ENCODE measurements around the gene KLKB1.
"Not testable (repeated sequence)": the region's sequence is repeated elsewhere in the genome, so short reads cannot be mapped to it uniquely, and the experiment has no call there.

Gene KLKB1

GRCh38 chr4:186265683-186266652, 38.7 kb downstream of the KLKB1 start, which contains the start of gene F11:
F11 (plus strand) TSS chr4:186266189; CDS start chr4:186267137, 948 bp downstream.
- no peak for DNase-seq

- DNase-seq, result no peak
These were observed 39.6 kb downstream of the KLKB1 start for GRCh38 chr4:186266729-186267456.

- no peak for DNase-seq
These were observed 43.9 kb downstream of the KLKB1 start for GRCh38 chr4:186271081-186271678.

GRCh38 chr4:186272699-186273391, 45.5 kb downstream of the KLKB1 start:
- no peak for DNase-seq

DNA sequence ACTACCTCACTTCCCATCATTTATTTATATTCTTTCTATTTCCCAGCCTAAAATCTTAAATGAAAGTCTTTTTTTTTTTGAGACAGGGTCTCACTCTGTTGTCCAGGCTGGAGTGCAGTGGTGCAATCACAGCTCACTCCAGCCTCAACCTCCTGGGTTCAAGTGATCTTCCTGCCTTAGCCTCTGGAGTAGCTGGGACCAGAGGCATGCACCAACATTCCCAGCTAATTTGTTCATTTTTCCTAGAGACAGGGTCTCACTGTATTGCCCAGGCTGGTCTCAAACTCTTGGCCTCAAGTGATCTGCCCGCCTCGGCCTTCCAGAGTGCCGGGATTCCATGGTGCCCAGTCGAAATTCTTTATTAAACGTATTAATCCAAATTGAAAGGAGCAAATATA, 46.1 kb downstream of the KLKB1 start:
- DNase-seq, result not testable (repeated sequence)

GRCh38 chr4:186283311-186283710, 56.0 kb downstream of the KLKB1 start:
- DNase-seq, result no peak

- DNase-seq, result no peak
These were observed 57.8 kb downstream of the KLKB1 start for GRCh38 chr4:186285147-186285546.

- no peak for DNase-seq
These were observed 59.3 kb downstream of the KLKB1 start for GRCh38 chr4:186286581-186286980.

GRCh38 chr4:186291256-186291890, 64.1 kb downstream of the KLKB1 start:
- no peak for DNase-seq

DNA sequence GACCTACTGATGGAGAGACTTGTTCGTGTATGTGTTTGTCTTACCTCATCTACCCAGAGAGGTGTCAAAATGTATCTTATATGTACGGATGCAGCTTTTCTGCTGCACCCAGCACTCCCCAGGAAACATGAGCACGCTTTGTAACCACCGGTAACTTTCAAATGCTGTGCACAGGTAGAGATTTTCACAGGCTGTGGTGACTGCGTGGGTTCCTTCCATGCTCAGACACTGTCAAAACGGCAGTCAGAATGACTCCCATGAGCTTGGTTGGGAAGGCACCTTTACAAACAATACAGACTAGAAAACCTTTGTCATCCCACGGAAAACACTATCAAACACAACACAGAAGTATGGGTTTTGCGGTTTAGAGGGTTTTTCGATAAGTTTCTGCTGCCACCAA, 66.9 kb downstream of the KLKB1 start:
- no peak for DNase-seq

DNA sequence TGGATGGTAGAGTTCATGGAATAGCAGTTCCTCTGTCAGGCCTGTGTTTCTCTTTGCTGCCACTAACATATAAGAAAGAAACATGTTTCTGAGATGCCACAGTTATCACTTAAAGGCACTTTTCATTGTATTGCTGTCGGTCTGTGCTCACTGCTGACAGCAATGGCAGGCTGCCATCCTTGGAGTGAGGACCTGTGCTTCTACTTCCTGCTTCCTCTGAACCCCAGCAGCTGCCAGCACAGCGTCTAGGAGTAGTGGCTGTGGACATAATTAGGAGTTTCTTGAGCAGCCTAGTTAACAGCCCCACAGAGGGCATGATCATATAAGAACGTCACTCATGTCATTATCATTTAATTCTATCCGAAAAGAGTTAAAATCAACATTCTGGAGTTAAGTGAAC, 69.2 kb downstream of the KLKB1 start:
- DNase-seq, result no peak

DNA sequence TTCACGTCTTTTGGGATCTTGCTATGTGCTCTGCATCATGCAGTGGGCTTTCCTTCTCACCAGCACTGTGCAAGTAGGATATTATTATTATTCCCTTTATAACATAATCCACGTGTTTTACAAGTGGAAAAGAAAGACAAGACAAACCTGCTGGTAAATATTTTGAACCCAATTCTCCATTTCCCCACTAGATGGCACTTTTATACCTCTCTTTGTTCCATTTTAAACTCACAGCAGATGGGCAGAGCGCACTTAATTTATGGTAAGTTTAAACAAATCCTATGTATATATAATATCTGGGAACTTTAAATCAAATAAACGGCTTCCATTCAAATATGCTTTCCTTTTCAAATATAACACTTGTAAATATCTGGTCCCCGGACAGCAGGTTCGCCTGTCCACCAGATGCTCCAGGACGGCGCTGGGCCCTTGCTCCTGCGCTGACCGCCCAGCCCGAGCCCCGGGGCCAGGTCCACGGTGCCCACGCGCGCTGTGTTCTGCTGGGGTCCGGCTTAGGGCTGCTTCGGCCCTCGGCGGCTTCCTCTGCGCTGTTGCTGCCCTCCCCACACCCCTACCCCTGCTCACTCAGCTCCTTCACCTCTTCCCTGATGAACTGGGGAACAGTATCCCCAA, 69.8 kb downstream of the KLKB1 start:
- peak; percentile 64 for DNase-seq

- no peak for DNase-seq
These were observed 70.8 kb downstream of the KLKB1 start for GRCh38 chr4:186298031-186298647.

DNA sequence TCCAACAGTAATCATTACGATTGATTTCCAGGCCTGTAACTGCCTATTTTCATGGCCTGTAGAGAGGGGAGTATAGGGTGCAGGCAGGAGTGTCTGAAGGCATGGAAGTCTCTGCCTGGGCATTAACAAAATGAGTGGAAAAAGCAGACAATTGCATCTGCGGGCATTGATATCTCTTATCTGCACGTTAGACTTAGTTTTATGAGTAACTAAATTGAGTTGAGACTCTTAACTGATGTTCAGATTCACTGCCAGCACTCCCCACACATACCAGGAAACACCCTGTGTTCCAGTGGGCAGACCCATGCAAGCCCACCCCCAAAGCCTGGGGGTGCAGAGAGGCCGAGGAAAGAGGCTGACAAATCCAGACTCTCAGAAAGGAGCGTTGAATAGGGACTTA, 72.0 kb downstream of the KLKB1 start:
- no peak for DNase-seq

DNA sequence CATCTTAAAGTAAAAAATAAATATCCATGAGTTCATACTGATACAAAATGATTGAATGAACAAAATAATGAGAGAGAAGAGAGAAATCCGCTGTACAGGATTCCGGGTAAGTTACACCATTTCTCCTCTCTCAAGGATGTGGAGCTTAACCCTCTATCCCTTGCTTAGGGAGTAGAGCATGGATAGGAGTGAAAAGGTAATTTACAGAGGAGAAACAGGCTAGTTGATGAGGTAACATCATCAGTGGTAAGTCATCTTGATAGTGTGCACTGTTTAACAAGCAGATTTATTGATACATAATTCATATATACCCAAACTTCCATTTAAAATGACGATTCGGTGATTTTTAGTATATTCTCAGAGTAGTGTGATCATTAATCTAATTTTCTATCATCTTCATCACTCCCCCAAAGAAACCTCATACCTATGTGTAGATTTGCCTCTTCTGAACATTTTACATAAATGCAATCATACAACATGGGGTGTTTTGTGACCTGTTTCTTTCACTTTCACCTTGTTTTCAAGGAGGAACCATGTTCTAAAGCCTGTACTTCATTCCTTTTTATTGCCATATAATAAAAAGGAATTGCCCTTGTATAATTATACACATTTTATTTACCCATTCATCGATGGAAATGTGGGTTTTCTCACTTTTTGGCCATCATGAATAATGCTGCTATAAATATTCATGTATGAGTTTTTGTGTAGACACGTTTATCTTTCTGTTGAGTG, 73.5 kb downstream of the KLKB1 start:
- no peak for DNase-seq

GRCh38 chr4:186304216-186304615, 76.9 kb downstream of the KLKB1 start:
- no peak for DNase-seq

DNA sequence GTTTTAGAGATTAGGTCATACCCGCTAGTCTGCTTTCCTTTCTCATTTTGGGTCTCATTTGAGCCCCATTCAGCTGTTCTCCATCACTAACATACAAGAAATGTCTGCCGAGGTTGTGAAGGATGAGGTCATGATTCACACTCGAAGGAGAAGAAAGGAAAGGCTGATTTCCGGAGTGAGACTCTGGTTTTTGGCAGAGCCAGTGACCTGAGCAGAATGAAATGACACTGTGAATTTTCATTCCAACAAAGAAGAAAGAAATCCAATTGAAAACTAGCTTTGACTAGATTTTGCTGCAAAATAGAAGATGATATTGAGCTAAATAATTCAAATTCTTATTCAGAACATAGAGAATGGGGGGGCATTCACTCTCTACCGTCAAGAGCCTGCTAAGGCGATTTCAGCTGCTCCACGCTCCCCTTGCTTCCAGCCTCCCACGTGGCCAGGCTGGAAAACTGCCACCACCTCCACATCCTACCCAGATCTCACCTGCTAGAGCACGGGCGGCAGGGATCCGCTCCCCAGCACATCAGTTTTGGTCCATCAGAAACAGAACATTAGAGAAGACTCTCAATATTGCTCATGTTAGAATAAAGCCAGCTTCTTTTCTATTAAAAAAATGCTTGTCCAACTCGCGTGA, 77.7 kb downstream of the KLKB1 start:
- DNase-seq, result no peak

- DNase-seq, result no peak
These were observed 80.2 kb downstream of the KLKB1 start for GRCh38 chr4:186307497-186307896.

DNA sequence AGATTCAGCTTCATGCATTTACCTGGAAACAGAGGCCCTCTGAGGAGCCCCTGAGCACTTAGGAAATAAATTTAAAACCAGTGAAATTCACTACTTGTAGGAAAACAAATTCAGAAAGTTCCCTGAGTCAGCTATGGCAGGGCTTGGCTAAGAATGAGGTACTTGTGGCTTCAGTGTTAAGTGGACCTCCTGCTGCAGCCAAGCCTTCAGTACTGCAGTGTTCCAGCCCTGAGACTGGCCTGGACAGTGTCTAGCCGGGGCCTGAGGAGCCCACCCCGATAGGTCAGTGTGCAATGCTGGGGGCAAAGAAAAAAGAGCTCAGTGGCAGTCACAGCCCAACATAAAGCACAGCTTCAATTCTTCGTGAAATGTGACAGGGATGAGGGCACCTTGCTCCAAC, 80.6 kb downstream of the KLKB1 start:
- DNase-seq, result no peak

All from DMS53 (cell line).